Endodermal cell (in vitro differentiated cells): Measurements from ENCODE around the gene SHH. TPM values are rescaled to one million over a fixed set of nuclear protein-coding genes. Genes with fewer than 3 reads are reported as not detected.

Source experiments
- DNase-seq: peaks from one replicate; pipeline ENCODE4 v3.0.0-alpha.2; 2017
- H3K27ac ChIP-seq: 2 replicates; pipeline ENCODE4 v1.5.1; 2013; ENCODE audit warnings: mild to moderate bottlenecking, low read depth, low read length, moderate library complexity
- H3K27me3 ChIP-seq: 2 replicates; pipeline ENCODE4 v1.6.1; 2013; ENCODE audit warnings: mild to moderate bottlenecking, low read length, moderate library complexity; ENCODE audit not compliant: insufficient read depth, control insufficient read depth, poor library complexity, severe bottlenecking
- H3K36me3 ChIP-seq: 2 replicates; pipeline ENCODE4 v1.7.0; 2013; ENCODE audit warnings: mild to moderate bottlenecking, low read length, moderate library complexity; ENCODE audit not compliant: control insufficient read depth, insufficient read depth
- H3K4me1 ChIP-seq: one replicate; pipeline ENCODE4 v1.7.0; 2013; ENCODE audit warnings: low read length; ENCODE audit not compliant: control insufficient read depth, insufficient read depth
- H3K4me3 ChIP-seq: 2 replicates; pipeline ENCODE4 v1.5.1; 2013; ENCODE audit warnings: mild to moderate bottlenecking, low read length, moderate library complexity
- H3K9ac ChIP-seq: 2 replicates; pipeline ENCODE4 v1.6.1; 2013; ENCODE audit warnings: mild to moderate bottlenecking, low read length, moderate library complexity; ENCODE audit not compliant: poor library complexity, severe bottlenecking; ENCODE audit errors: extremely low read depth
- H3K9me3 ChIP-seq: 2 replicates; pipeline ENCODE4 v1.6.1; 2013; ENCODE audit warnings: mild to moderate bottlenecking, low read length, moderate library complexity; ENCODE audit not compliant: control insufficient read depth
- H3K27ac Mint-ChIP-seq: 2 replicates; pipeline ENCODE4 v1.8.0; 2020; ENCODE audit warnings: mixed read lengths
- H3K27me3 Mint-ChIP-seq: 2 replicates; pipeline ENCODE4 v1.8.0; 2021; ENCODE audit warnings: mild to moderate bottlenecking, mixed read lengths; ENCODE audit not compliant: insufficient read depth
- H3K36me3 Mint-ChIP-seq: 2 replicates; pipeline ENCODE4 v1.8.0; 2020; ENCODE audit warnings: low read depth, mixed read lengths
- H3K4me1 Mint-ChIP-seq: 2 replicates; pipeline ENCODE4 v1.8.0; 2020; ENCODE audit warnings: mixed read lengths
- H3K4me3 Mint-ChIP-seq: 2 replicates; pipeline ENCODE4 v1.8.0; 2020; ENCODE audit warnings: mild to moderate bottlenecking, moderate library complexity, mixed read lengths
- H3K9me3 Mint-ChIP-seq: 2 replicates; pipeline ENCODE4 v1.8.0; 2020; ENCODE audit warnings: mild to moderate bottlenecking, mixed read lengths
- whole genome bisulfite sequencing, 2 experiments: methylation state at CpG; one replicate each; pipeline versions ENCODE4 v1.1.5 to v1.1.7; 2013; ENCODE audit warnings: missing lambda C conversion rate in 2 of 2, mixed read lengths in 1 of 2; ENCODE audit not compliant: insufficient coverage in 1 of 2, insufficient read length in 1 of 2; 5-methylcytosine and 5-hydroxymethylcytosine counted together
- total RNA-seq, 2 donors: library from RNA; stranded (reverse); fragmentation: NEBNext Ultra II Directional in 1 of 2; extraction: Animal tissue kit (Norgen Biotek cat#: 25700) in 1 of 2; gene quantifications; 2 replicates in 1 of 2; 3 replicates in 1 of 2; pipeline ENCODE4 v1.2.1, GENCODE V29; 2021
- TF ChIP-seq, protein P1 (sequence below): fragments of 200-600 bp; sonication (generic); conservative IDR thresholded peaks from 2 replicates; pipeline ENCODE4 v1.5.0; 2021; ENCODE audit warnings: antibody characterized with exemption, mild to moderate bottlenecking

SHH gene
- total RNA-seq, 2 donors from 2014 or later = 0.99 to 1.6 TPM

DNA sequence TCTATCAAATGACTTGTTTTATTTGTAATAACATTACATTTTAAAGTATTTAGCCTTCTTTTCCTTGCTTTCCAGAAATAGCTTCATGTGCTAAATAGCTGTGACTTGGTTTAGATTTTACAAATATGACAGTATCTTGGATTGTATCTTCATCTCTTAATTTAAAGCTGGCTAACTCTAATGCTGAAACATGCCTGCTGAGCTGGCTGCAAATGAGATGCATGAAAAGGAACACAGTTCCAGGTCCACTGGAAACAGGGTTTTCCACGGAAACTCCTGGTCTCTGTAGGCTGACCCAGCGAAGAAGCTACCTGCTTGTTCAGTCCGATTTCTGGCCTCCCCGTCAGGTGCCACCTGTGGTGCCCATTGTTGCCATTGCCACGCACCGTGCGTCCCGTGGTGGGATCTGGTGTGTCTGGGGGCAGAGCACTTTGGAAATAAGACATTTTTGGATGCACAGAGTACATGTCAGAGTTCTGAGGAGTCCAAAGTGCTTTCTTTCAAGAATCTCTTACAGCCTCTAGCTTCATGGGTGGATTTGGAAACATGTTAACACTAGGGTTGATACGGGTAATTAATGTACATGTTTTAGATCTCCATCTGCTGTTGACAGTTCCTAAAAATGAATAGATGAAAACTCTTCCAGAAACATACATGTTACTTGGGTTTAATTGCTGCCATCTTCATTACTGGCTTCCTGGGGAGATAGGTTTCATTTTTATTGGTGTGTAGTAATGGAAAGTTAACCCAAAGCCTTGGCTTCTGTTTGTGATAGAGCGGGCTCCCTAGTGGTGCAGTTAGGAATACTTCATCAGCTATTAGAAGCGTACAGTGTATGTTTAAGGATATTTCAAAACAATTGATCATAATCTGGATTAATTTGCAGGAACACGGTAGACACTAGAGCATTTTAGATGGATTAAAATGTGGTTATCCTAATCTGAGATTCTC is 45.0 kb downstream of the SHH start:
- TF ChIP-seq, protein P1, sequence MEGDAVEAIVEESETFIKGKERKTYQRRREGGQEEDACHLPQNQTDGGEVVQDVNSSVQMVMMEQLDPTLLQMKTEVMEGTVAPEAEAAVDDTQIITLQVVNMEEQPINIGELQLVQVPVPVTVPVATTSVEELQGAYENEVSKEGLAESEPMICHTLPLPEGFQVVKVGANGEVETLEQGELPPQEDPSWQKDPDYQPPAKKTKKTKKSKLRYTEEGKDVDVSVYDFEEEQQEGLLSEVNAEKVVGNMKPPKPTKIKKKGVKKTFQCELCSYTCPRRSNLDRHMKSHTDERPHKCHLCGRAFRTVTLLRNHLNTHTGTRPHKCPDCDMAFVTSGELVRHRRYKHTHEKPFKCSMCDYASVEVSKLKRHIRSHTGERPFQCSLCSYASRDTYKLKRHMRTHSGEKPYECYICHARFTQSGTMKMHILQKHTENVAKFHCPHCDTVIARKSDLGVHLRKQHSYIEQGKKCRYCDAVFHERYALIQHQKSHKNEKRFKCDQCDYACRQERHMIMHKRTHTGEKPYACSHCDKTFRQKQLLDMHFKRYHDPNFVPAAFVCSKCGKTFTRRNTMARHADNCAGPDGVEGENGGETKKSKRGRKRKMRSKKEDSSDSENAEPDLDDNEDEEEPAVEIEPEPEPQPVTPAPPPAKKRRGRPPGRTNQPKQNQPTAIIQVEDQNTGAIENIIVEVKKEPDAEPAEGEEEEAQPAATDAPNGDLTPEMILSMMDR = no peak
- Mint-ChIP-seq H3K27me3 (no peaks in the 10 kb centered on the region), H3K36me3 (peaks cover 55% of the 10 kb centered on the region), H3K9me3 (no peaks in the 10 kb centered on the region), H3K4me3 (no peak overlapping the region), H3K4me1 (peaks cover 9% of the 10 kb centered on the region), H3K27ac (no peak overlapping the region)
- no peak overlapping the region for H3K27ac ChIP-seq
- H3K4me3 ChIP-seq = no peak overlapping the region
- no peak for DNase-seq
- no peaks in the 10 kb centered on the region for H3K27me3 ChIP-seq
- no peak overlapping the region for H3K9ac ChIP-seq
- peaks cover 87% of the 10 kb centered on the region for H3K36me3 ChIP-seq
- WGBS, 2 experiments = 96 to 98% methylated on average over 10 to 12 of the region's 12 CpGs
- no peaks in the 10 kb centered on the region for H3K4me1 ChIP-seq
- no peaks in the 10 kb centered on the region for H3K9me3 ChIP-seq

DNA sequence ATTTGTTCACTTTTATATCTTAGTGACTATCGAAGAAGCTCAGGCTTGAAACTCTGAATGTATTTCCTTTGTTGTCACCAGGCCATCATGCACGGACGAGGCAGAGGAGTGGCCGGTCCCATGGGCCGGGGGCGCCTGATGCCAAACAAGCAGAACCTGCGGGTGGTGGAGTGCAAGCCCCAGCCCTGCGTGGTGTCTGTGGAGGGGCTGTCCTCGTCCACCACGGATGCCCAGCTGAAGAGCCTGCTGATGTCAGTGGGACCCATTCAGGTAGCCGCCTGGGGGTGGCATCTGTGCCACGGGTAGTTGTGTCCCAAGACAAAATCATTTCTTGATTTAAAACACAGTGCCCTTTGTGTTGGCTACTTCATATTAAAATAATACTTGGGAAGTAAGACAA is 45.9 kb downstream of the SHH start:
- peaks cover 16% of the 10 kb centered on the region for H3K4me1 Mint-ChIP-seq
- DNase-seq = no peak
- no peak overlapping the region for H3K4me3 Mint-ChIP-seq
- no peaks in the 10 kb centered on the region for H3K9me3 ChIP-seq
- peaks cover 54% of the 10 kb centered on the region for H3K36me3 Mint-ChIP-seq
- H3K27me3 ChIP-seq = no peaks in the 10 kb centered on the region
- H3K36me3 ChIP-seq = peaks cover 83% of the 10 kb centered on the region
- no peak overlapping the region for H3K27ac ChIP-seq
- no peaks in the 10 kb centered on the region for H3K9me3 Mint-ChIP-seq
- no peak overlapping the region for H3K4me3 ChIP-seq
- TF ChIP-seq, protein P1 = no peak
- no peak overlapping the region for H3K9ac ChIP-seq
- no peaks in the 10 kb centered on the region for H3K4me1 ChIP-seq
- WGBS, 2 experiments = 95 to 97% methylated on average over 7 to 12 of the region's 12 CpGs
- H3K27me3 Mint-ChIP-seq = no peaks in the 10 kb centered on the region
- no peak overlapping the region for H3K27ac Mint-ChIP-seq

DNA sequence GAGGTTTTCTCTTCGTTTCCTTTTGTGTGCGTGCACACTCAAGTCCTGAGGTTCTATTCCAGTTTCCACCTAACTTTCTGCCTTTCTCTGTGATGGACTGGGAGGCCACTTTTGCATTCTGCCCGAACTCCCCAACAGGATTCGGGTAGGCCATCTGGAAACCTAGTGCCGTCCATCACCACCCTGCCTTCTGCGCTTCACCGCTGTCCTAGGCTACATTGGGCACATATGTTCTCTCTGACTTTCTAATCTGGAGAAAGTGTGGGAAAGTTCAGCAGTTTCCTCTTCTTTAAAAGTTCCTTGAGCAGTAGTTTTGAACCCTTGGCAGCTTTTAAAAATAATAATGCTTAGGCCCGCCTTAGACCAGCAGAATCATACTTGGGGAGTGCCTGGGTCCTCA is 46.8 kb downstream of the SHH start:
- TF ChIP-seq, protein P1 = no peak
- H3K4me3 ChIP-seq = no peak overlapping the region
- DNase-seq = peak; percentile 2
- H3K9me3 ChIP-seq = no peaks in the 10 kb centered on the region
- H3K9ac ChIP-seq = no peak overlapping the region
- H3K27ac ChIP-seq = no peak overlapping the region
- WGBS, 2 experiments = 96 to 97% methylated on average over 6 to 8 of the region's 8 CpGs
- Mint-ChIP-seq H3K27me3 (no peaks in the 10 kb centered on the region), H3K36me3 (peaks cover 53% of the 10 kb centered on the region), H3K4me3 (no peak overlapping the region), H3K27ac (no peak overlapping the region), H3K4me1 (peaks cover 23% of the 10 kb centered on the region), H3K9me3 (no peaks in the 10 kb centered on the region)
- no peaks in the 10 kb centered on the region for H3K27me3 ChIP-seq
- H3K36me3 ChIP-seq = peaks cover 74% of the 10 kb centered on the region
- H3K4me1 ChIP-seq = no peaks in the 10 kb centered on the region
